GM10847 (cell line): ENCODE data around the gene SLC43A3.

Experiments
- POLR2A ChIP-seq: IDR thresholded peaks from 2 replicates; pipeline ENCODE4 v1.6.1; 2011; ENCODE audit not compliant: insufficient read length; ENCODE audit errors: extremely low read depth

SLC43A3 gene

GRCh38 chr11:57368106-57368844, 58.6 kb downstream of the SLC43A3 start:
- no peak for TF ChIP-seq POLR2A

- TF ChIP-seq POLR2A, result no peak
Observed at GRCh38 chr11:57364851-57365660, 61.9 kb downstream of the SLC43A3 start.

GRCh38 chr11:57363131-57364080, 63.5 kb downstream of the SLC43A3 start:
- TF ChIP-seq POLR2A, result no peak

- TF ChIP-seq POLR2A, result no peak
Observed at GRCh38 chr11:57361926-57362325, 65.0 kb downstream of the SLC43A3 start.

GRCh38 chr11:57360991-57361390, 65.9 kb downstream of the SLC43A3 start:
- no peak for TF ChIP-seq POLR2A

- no peak for TF ChIP-seq POLR2A
Observed at GRCh38 chr11:57359896-57360690, 66.8 kb downstream of the SLC43A3 start.

- TF ChIP-seq POLR2A, result no peak
Observed at GRCh38 chr11:57359396-57359795, 67.5 kb downstream of the SLC43A3 start.

- TF ChIP-seq POLR2A, result no peak
Observed at GRCh38 chr11:57358991-57359390, 67.9 kb downstream of the SLC43A3 start.

GRCh38 chr11:57358543-57358961, 68.4 kb downstream of the SLC43A3 start:
- no peak for TF ChIP-seq POLR2A

- TF ChIP-seq POLR2A, result no peak
Observed at GRCh38 chr11:57357856-57358255, 69.1 kb downstream of the SLC43A3 start.

GRCh38 chr11:57357310-57357709, 69.6 kb downstream of the SLC43A3 start:
- TF ChIP-seq POLR2A, result no peak
